GM19455 (cell line): Measurements from ENCODE around the gene ING5.
"Not testable (repeated sequence)": the region's sequence is repeated elsewhere in the genome, so short reads cannot be mapped to it uniquely, and the experiment has no call there.

Experiments used
- ATAC-seq: cut with Tn5 transposase; IDR thresholded peaks from one replicate; pipeline ENCODE4 v1.9.1; 2021; ENCODE audit not compliant: unreplicated experiment

Gene ING5

DNA sequence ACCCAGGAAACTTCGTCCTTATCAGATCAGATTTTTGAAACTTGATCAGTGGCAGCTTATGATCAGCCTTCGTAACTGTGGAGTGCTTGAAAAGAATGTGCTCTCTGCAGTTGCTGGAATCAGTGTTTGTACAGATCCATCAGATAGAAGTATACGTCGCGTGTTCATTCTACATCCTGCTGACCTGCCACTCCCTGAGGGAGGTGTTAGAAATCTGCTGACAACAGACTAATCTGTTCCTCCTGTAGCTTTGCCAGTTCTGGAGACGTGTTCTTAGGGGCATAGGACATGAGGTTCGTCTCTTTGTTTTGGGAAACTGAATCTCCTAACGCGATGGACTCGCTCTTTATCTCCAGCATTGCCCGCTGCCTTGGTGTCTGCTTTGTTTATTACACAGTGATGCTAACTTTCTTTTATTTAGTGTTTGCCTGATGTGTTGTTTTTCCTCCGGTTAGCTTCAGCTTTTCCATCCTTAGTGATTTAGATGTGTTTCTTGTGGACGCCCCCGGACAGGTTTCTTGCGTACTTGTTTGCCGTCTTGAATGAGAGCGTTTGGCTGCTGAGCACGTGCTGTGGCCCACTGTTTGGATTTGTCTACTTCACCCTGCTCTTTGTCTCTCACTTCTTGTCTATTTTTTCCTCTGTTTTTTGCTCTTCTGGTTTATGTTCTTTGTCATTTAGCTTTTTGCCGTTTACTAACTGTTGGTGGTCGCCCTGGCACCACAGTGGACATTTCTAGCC is 57.4 kb downstream of the ING5 start:
- no peak for ATAC-seq

DNA sequence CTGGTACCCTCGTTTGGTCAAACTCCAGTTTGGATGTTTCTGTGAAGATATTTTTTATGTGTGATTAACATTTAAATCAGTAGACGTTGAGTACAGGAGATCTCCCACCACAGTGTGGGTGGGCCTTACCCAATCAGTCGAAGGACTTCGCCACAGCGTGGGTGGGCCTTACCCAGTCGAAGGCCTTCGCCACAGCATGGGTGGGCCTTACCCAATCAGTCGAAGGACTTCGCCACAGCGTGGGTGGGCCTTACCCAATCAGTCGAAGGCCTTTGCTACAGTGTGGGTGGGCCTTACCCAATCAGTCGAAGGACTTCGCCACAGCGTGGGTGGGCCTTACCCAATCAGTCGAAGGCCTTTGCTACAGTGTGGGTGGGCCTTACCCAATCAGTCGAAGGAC is 58.1 kb downstream of the ING5 start:
- not testable (repeated sequence) for ATAC-seq

DNA sequence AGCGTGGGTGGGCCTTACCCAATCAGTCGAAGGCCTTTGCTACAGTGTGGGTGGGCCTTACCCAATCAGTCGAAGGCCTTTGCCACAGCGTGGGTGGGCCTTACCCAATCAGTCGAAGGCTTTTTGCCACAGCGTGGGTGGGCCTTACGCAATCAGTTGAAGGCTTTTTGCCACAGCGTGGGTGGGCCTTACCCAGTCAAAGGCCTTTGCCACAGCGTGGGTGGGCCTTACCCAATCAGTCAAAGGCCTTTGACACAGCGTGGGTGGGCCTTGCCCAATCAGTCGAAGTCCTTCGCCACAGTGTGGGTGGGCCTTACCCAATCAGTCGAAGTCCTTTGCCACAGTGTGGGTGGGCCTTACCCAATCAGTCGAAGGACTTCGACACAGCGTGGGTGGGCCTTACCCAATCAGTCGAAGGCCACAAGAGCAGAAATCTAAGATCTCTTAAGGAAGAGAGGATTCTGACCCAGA is 58.5 kb downstream of the ING5 start:
- ATAC-seq, result no peak

DNA sequence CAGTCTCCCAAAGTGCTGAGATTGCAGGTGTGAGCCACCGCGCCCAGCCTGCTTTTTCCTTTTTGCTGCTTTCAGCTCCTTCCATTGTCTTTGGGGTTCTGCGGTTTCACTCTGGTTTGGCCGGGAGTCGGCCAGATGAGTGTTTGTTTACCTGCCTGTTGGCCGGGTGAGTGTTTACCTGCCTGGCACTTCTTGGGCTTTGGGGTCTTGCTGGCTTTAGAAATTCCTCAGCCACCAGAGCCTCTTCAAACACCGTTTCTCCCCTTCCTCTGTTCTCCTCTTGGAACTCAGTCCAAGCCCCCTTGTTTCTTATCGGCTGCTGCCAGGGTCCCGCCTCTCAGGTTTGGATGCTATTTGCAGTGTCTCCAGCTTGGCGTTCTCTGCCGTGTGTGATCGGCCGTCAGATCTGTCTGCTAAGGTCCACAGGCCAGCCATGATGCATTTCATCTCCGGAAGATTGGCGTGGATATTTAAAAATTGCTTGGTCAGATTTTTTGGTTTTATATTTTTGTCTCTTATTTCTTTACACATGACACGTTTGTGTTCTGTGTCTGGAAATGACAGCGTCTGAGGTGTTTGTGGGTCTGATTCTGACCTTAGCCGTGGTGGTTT is 60.6 kb downstream of the ING5 start:
- ATAC-seq, result no peak

DNA sequence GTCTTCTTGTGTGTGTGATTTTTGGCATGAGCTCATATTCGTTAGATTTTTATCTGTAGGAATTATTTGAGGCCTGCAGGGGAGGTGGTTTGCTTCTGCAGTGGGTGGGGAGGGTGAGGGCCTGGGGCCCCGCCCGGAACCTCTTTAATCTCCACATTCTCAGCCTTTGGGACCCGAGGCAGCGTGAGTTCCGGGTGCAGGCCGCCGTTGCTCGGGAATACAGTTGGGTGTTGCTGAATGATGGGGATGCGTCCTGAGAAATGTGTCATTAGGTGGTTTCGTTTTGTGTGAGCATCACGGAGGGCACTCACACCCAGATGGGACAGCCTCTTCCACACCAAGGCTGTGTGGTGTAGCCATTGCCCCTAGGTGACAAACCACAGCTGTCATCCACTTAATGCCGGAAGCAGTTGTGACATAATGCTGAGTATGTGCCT is 61.1 kb downstream of the ING5 start:
- ATAC-seq, result no peak

DNA sequence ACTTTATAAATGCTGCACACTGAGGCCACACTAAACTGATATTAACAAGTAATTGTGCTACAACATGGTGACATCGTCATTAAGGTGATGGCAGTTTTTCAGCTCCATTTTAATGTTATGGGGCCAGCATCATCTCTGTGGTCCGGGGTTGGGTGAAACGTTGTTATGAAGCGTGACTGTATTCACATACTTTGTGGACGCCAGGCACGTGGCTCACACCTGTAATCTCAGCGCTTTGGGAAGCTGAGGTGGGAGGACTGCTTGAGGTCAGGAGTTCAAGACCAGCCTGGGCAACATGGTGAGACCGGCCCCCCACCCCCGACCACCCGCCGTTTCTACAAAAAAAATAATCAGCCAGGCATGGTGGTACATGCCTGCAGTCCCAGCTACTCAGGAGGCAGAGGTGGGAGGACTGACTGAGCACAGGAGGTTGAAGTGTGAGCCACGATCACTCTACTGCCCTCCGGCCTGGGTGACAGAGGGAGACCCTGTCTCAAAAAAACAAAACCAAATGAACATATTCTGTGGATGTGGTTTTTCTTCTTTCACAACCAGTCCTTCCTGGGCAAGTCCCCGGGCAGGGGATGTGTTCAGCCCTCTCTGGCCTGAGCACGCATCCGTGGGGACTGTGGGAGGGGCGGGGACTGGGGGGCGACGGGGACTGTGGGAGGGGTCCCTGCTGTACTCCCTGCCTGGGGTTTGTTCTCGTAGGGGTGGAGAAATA is 61.9 kb downstream of the ING5 start:
- no peak for ATAC-seq

DNA sequence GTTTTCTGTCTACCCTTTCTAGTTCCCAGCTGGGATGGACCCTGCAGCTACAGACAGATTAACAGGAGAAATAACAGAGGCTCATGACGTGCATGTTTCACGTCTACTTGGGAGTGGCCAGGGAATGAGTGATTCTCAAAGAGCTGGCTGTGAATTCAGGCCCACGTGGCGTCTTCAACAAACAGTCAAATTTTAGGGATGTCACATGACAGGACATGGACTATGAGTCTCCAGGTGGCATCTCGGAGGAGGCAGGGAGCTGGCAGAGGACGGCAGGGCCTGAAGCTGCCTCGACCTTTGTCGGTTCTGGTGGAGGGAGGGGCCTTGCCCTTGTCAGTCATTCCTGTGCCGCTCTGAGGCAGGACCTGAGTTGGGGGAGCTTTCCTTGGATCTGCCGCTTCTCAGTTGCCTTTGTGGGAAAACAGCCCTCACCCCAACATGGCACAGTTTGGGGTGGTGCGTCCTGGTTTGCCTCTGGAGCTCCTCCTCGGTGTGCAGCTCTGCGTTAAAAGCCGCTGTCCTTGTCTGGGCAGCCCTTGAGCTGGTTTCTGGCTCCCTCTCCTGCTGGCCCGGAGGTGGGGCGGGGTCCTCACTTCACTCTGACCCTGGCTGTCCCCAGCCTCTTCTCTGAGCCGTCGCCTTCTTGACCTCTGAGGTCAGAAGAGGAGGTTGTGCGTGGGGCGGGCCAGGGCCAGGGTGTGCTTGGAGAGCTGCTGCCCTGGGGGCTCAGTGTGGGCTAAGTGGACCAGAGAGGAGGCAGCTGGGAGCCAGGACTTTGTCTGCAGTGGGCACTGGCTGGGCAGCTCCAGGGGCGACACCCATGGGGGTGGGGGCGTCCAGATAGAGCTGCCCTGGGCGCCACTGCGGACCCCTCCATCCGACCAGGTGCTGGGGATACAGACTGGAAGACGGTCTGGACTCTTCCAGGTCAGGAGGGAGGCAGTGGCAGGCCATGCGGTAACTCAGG is 62.7 kb downstream of the ING5 start:
- no peak for ATAC-seq

DNA sequence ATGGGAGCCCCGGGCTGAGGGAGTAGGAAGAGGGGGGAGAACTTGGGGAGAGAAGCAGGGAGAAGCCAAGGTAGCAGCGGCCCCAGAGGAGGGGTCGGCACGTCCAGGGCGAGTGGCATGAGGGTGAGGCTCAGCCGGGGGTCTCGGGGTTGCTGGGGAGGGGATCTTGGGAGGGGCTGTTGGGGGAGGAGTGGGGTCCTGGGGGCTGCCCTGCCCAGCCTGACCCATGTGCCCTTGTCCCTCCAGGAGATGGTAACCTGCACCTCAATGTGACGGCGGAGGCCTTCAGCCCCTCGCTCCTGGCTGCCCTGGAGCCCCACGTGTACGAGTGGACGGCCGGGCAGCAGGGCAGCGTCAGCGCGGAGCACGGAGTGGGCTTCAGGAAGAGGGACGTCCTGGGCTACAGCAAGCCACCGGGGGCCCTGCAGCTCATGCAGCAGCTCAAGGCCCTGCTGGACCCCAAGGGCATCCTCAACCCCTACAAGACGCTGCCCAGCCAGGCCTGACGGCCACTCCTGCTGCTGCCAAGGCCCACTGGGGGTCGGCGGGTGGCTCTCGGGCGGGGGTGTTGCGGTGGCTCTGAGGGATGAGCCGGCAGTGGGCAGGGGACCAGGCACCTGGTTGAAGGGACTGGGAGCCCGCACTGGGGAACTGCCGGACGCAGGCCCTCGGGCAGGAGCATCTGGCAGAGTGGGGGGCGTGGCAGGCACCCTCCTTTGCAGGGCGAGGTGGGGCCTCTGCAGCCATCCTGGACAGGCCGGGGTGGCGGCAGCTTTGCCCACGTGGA is 65.8 kb downstream of the ING5 start:
- ATAC-seq, result no peak

DNA sequence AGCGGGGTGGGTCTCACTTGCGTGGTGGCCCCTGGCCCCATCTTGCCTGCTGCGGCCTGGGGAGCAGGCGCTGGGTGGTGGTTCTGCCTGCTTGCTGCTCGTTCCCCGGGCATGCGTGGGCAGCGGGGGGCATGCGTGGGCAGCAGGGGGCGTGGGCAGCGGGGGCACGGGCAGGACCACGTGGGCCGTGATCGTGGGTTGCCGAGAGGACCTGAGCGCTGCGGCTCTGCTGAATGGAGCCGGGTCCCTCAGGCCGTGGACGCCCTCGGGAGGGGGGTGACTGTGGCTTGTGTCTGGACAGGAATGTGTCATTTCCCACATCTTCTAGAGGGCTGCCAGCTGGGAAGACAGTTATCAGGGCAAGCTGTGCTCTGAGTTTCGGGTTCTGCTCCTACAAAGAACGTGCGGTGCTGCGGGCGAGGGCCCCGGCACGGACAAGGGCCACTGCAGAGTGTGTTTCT is 66.4 kb downstream of the ING5 start:
- ATAC-seq, result no peak

DNA sequence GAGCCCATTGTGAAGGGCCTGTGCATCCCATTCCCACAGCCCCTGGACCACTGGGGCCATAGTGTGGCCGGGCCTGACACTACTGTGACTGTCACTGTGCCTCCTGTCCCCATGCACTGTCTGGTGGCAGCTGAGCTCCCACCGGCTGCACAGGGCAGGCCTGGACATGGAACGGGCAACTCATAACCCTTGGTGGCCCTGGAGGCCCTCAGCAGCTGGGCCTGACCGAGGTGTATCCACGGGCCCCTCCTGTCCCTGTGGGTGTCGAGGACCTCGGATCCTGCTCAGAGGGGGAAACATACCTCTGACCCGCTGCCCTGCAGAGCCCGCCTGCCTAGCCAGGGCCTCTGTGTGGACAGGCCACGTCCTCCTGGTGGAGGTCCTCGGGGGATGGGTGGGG is 67.0 kb downstream of the ING5 start:
- ATAC-seq, result no peak

DNA sequence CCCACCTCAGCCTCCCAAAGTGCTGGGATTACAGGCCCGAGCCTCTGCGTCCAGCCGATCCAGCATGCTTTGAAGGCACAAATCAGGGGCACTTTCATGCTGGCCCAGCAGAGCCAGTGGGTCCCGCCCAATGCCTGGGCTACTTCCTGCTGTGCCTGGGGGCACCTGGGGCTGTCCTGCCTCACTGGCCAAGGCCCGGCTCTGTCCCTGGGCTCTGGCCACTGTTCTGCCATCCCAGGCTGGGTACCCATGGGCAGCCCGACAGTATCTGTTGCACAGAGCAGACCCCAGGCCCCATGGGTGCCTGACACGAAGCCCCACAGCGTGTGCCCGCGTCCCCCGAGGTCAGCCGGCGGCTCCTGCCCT is 68.0 kb downstream of the ING5 start:
- ATAC-seq, result no peak

DNA sequence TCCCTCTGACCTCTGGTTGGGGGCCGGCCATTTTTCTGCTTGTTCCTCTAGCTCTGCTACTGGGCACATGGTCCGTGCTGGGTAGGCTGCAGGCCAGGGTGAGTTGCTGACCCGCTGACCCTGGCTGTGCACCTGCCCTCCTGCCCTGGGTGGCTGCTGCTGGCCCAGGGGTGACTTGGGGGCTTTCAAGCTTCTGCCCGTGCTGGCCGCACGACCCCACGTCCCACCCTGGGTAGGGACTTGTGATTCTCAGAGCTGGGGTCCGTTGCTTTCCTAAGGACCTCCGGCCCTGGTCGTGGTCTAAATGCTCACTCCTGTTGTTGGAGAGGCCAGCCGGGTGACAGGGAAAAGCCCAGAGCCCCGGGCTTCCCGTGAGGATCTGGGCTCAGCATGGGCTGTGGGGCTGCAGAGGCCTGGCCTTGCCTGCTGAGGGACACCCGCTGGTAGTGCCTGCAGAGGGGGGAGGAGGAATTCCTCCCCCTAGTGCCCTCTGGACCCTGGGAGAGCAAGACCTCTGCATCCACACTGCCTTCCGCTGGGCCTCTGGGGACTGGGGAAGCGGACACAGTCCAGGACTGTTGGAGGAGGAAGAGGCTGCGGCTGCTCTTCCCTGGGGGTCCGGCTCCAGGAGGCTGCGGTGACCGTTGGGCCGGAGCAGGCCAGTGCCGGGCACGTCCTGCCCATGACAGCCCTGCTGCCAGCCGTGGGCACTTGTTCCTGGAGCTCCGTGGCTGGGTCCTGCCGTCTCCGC is 68.5 kb downstream of the ING5 start:
- ATAC-seq, result no peak

DNA sequence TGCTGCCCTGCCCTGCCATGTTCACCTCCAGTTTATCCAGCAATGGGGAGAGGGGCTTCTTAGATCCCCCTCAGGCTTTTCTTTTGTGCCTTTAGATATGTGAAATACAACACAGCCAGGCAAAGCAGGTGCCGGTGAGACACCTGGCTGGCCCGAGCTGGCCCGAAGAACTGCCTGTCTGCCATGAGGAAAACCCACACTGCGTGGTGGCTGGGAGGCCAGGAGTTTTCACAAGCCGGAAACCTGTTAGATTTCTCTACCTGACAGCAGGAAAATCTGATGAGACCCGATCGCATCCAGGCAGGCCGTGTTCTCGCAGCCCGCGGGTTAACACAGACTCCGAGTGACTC is 69.1 kb downstream of the ING5 start:
- no peak for ATAC-seq

DNA sequence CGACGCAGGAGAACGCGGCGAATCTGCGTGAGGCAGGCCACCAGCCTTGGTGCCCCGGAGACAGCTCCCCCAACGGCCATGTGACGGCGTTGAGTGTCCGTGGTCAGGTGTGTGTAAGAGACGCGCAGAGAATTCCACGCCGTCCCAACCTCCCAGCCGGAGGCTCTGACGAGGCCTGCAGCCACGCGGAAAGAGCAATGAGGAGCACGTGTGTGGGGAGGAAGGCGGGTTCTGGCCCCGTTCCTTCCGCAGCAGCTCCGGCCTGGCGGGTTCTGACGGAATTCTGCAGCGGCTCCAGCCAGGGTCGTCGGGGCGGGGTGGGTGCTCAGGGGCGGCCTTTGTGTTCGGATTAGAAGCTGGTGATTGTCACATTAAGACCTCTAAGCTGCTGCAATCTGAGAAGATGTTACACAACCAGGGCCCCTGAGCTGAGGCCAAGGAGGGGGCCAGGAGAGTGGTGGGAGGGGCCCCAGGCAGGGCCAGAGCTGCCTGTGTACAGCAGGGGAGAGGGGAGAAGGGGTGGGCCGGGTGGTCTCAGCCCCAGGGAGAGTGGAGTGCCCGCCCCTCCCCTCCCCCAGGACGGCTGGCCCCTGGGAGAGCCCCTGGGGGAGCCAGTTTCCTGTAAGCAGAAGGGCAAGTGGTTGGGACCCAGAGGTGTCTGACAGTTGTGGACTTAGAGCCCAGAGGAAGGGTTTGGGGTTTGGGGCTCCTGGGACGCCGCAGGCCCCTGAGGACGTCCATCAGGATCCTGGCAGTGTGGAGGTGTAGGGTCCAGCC is 69.6 kb downstream of the ING5 start:
- ATAC-seq, result no peak

DNA sequence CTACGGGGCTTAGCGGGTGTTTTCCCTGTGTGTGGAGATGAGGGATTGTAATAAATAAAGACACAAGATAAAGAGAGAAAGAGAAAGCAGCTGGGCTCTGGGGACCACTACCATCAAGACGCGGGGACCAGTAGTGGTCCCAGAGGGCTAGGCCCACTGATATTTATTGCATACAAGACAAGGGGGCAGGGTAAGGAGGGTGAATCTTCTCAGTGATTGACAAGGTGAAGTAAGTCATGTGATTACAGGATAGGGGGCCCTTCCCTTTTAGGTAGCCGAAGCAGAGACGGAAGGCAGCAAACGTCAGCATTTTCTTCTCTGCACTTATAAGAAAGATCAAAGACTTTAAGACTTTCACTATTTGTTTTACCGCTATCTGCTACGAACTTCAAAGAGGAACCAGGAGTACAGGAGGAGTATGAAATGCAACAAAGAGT is 70.2 kb downstream of the ING5 start:
- no peak for ATAC-seq

DNA sequence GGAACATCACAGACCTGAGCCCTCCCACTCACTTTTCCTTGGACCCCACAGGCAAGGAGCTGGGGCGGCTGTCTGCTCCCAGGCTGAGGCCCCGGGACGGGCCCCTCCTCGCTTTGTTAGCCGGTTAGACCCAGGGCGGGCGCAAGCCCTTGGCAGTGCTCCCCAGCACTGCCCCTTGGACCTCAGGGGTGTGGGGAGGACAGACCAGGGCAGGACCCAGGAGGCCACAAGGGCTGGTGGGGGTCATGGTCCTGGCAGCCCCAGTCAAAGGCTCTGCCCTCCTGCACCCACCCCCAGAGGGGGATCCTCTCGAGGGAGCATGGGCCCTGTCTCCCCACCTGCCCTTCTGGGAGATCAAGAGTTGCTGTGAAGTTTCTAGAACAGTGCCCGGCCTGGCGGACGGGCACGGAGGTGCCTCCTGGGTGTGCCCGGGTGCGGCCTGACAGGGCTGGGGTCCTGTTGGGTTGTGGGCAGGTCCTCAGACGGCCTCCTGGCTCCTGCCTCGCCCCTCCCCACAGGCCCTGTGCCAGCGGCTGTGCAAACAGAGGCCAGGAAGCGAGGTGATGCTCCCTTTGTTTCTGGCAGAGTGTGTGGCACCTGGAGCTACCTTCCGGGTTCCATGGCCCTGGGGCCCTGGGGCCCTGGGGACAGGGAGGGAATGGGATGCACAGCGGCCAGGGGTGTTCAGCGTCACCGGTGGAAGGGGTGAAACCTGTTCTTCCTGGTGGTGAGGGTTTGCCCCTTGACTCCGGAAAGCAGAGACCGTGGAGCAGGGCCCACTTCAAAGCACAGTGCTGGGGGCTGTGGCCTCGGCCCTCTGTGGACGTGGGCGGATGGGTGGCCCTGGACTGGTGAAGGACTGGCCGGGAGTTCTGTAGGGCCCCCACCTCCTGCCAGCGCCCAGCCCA is 71.9 kb downstream of the ING5 start:
- ATAC-seq, result no peak

DNA sequence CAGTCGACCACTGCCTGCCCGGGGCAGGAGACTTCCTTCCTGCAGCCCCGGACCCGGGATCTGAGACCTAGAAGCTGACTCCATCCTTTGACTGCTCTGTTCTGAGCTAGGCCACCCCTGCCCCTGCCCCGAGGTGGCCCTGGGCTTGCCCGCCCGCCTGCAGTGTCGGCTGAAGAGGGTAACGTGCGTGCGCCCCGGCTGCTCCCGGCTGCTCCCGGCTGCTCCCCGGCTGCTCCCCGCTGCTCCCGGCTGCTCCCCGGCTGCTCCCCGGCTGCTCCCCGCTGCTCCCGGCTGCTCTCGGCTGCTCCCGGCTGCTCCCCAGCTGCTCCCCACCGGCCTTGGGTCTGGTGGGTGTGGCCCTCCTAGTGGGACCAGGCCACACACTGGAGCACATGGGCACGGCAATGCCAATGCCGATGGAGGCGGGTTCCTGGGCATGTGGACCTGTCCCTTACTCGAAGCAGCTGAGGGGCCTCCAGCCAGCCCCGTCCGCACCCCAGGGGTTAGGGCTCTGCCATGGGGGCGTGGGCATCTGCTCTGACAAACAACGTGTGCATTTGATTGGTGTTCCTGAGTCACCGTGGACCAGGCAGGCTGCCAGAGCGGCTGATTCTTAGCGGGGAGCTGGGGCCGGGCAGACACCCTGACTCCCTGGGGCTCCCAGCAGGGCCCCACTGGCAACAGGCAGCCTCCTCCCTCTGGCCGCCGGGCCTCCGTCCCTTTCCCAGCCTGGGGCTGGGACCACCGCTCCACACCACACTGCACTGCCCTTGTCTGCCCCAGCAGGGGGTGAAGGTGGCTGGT is 72.8 kb downstream of the ING5 start:
- no peak for ATAC-seq
